IMR-90 (cell line): ENCODE results near the gene SLIT1.

Experiments
- BHLHE40 ChIP-seq: fragments of 150-350 bp; IDR thresholded peaks from 2 replicates; pipeline ENCODE4 v1.6.1; 2016; ENCODE audit warnings: mild to moderate bottlenecking, low read depth, low read length
- CTCF ChIP-seq: conservative IDR thresholded peaks from 2 replicates; pipeline ENCODE4 v1.5.1; 2012; ENCODE audit warnings: mild to moderate bottlenecking, low read depth, low read length, improper control_type of control experiment
- FOS ChIP-seq: fragments of 150-350 bp; IDR thresholded peaks from 2 replicates; pipeline ENCODE4 v1.6.1; 2016; ENCODE audit warnings: low read depth, low read length
- MAZ ChIP-seq: IDR thresholded peaks from 2 replicates; pipeline ENCODE4 v1.6.1; 2012; ENCODE audit warnings: low read depth, mild to moderate bottlenecking, low read length, improper control_type of control experiment, moderate library complexity, borderline replicate concordance
- POLR2A ChIP-seq: IDR thresholded peaks from 2 replicates; pipeline ENCODE4 v1.6.1; 2012; ENCODE audit warnings: mild to moderate bottlenecking, low read depth, low read length
- RCOR1 ChIP-seq: IDR thresholded peaks from 2 replicates; pipeline ENCODE4 v1.6.1; 2012; ENCODE audit warnings: mild to moderate bottlenecking, low read length, improper control_type of control experiment; ENCODE audit not compliant: insufficient replicate concordance
- USF2 ChIP-seq: fragments of 150-350 bp; IDR thresholded peaks from 2 replicates; pipeline ENCODE4 v1.6.1; 2017; ENCODE audit warnings: mild to moderate bottlenecking, antibody characterized with exemption, low read length, low read depth

- TF ChIP-seq POLR2A (no peak), MAZ (no peak), RCOR1 (no peak), BHLHE40 (no peak), CTCF (no peak), FOS (no peak), USF2 (no peak)
Measured at GRCh38 chr10:97006364-97006763, 179.4 kb downstream of the SLIT1 start.
